Memory B cell (primary cell): Measurements from ENCODE around the gene MRAS.
"Not testable (repeated sequence)": the region's sequence is repeated elsewhere in the genome, so short reads cannot be mapped to it uniquely, and the experiment has no call there.

ENCODE experiments used
- ATAC-seq: fragments of 150-1000 bp; cut with Tn5 transposase; 2 replicates; pipeline ENCODE4 v1.10.0; 2021; ENCODE audit warnings: low read depth, mild to moderate bottlenecking, moderate library complexity
- DNase-seq, 2 donors: peaks; one replicate each; pipeline ENCODE4 v3.0.0; 2022; ENCODE audit warnings: low spot score in 2 of 2
- H3K27ac Mint-ChIP-seq: one replicate; pipeline ENCODE4 v1.8.0; 2022; ENCODE audit warnings: mild to moderate bottlenecking, moderate library complexity, mixed read lengths
- H3K27me3 Mint-ChIP-seq: one replicate; pipeline ENCODE4 v1.8.0; 2022; ENCODE audit warnings: mixed read lengths
- H3K36me3 Mint-ChIP-seq: one replicate; pipeline ENCODE4 v1.8.0; 2022; ENCODE audit warnings: mild to moderate bottlenecking, mixed read lengths
- H3K4me1 Mint-ChIP-seq: one replicate; pipeline ENCODE4 v1.8.0; 2022; ENCODE audit warnings: mixed read lengths
- H3K4me3 Mint-ChIP-seq: one replicate; pipeline ENCODE4 v1.8.0; 2022; ENCODE audit warnings: mild to moderate bottlenecking, moderate library complexity, mixed read lengths
- H3K9me3 Mint-ChIP-seq: one replicate; pipeline ENCODE4 v1.8.0; 2022; ENCODE audit warnings: mixed read lengths

Gene MRAS

GRCh38 chr3:138418601-138419206 is 70.3 kb downstream of the MRAS start:
- peaks cover 6% of the 10 kb centered on the region for H3K27me3 Mint-ChIP-seq

GRCh38 chr3:138423316-138423715 is 74.9 kb downstream of the MRAS start:
- peaks cover 2% of the 10 kb centered on the region for H3K36me3 Mint-ChIP-seq
- DNase-seq (no peak), ATAC-seq (no peak)
- no peaks in the 10 kb centered on the region for H3K4me1 Mint-ChIP-seq
- H3K27ac Mint-ChIP-seq, result no peak overlapping the region
- no peak overlapping the region for H3K4me3 Mint-ChIP-seq
- peaks cover 5% of the 10 kb centered on the region for H3K27me3 Mint-ChIP-seq
- H3K9me3 Mint-ChIP-seq, result peaks cover 1% of the 10 kb centered on the region

More at GRCh38 chr3:138418601-138419206, 70.3 kb downstream of the MRAS start:
- Mint-ChIP-seq H3K4me1 (no peaks in the 10 kb centered on the region), H3K9me3 (peaks cover 1% of the 10 kb centered on the region), H3K27ac (no peak overlapping the region), H3K36me3 (peaks cover 2% of the 10 kb centered on the region), H3K4me3 (no peak overlapping the region)
- no peak for ATAC-seq
- no peak for DNase-seq

- Mint-ChIP-seq H3K27me3 (peaks cover 5% of the 10 kb centered on the region), H3K36me3 (peaks cover 2% of the 10 kb centered on the region), H3K27ac (no peak overlapping the region), H3K4me1 (no peaks in the 10 kb centered on the region), H3K4me3 (no peak overlapping the region), H3K9me3 (peaks cover 1% of the 10 kb centered on the region)
- no peak for DNase-seq
- no peak for ATAC-seq
These were observed 75.9 kb downstream of the MRAS start for GRCh38 chr3:138424323-138424722.

DNA sequence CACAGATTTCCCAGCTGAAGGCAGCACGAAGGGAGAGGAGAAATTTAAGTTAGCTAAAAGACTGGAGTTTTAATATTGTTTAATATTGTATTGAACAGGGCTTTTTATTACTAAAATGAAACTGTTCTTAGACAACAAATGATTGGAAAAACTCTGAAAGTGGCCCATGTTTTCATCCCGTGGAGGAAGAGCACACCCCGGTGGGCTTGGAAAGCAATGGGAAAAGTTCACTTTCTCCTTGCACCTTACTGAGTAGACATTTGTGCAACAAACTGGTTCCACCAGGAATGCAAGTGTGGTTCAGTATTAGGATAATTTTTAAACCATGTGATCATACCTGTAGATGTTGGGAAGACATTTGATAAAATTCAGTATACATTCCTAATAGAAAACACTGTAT is 77.8 kb downstream of the MRAS start:
- no peak for ATAC-seq
- Mint-ChIP-seq H3K27ac (no peak overlapping the region), H3K27me3 (peaks cover 4% of the 10 kb centered on the region), H3K9me3 (peaks cover 1% of the 10 kb centered on the region), H3K4me1 (no peaks in the 10 kb centered on the region), H3K4me3 (no peak overlapping the region), H3K36me3 (peaks cover 2% of the 10 kb centered on the region)
- no peak for DNase-seq

DNA sequence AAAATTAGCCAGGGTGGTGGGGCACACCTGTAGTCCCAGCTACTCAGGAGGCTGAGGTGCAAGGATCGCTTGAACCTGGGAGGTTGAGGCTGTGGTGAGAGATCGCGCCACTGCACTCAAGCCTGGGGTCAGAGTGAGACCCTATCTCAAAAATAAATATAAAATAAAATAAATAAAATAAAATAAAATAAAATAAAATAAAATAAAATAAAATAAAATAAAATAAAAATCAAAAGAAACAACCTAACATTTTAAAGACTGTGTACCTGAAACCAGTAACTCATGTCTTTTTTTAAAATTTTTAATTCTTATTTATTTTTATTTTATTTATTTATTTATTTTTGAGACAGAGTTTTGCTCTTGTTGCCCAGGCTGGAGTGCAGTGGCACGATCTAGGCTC is 78.4 kb downstream of the MRAS start:
- not testable (repeated sequence) for ATAC-seq, H3K9me3 Mint-ChIP-seq, H3K36me3 Mint-ChIP-seq, H3K4me3 Mint-ChIP-seq, H3K27ac Mint-ChIP-seq, DNase-seq, H3K27me3 Mint-ChIP-seq, H3K4me1 Mint-ChIP-seq

- DNase-seq, result no peak
- peaks cover 3% of the 10 kb centered on the region for H3K4me1 Mint-ChIP-seq
These were observed 81.3 kb downstream of the MRAS start for GRCh38 chr3:138429665-138430064.

DNA sequence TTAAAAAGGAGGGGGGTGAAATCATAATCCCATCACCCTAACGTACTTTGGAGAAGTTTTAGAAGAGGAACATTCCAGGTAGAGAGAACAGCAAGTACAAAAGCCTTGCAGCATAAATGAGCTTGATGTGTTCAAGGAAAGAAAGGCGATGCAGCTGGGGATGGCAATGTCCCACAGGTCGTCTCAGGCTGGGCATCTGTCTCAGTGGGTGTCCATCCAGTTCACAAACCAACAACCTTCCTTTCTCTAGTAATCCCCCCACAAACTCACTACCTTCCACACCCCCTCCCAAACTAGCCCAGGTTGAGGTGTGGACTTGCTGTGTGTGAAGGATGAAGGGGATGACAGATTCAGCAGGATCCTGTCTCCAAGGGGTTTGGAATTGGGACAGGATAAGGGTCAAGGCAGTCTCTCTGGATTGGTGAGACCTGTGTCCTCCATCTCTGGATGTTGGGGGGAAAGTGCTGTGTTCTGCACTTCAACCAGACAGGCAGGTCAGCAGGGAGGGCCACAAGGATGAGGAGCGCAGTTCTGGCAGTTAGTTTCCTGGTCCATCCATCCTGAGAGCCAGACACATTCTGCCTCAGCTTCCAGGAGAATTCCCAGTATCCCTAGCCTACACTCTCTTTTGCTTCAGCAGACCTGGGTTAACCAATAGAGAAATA is 84.3 kb downstream of the MRAS start:
- no peak for DNase-seq
- Mint-ChIP-seq H3K9me3 (no peaks in the 10 kb centered on the region), H3K27ac (no peak overlapping the region), H3K4me3 (no peak overlapping the region), H3K27me3 (peaks cover 24% of the 10 kb centered on the region), H3K4me1 (peaks cover 3% of the 10 kb centered on the region), H3K36me3 (no peaks in the 10 kb centered on the region)
- no peak for ATAC-seq

More at GRCh38 chr3:138429665-138430064, 81.3 kb downstream of the MRAS start:
- H3K9me3 Mint-ChIP-seq, result no peaks in the 10 kb centered on the region
- ATAC-seq, result no peak
- H3K36me3 Mint-ChIP-seq, result no peaks in the 10 kb centered on the region
- H3K27me3 Mint-ChIP-seq, result peaks cover 12% of the 10 kb centered on the region
- H3K4me3 Mint-ChIP-seq, result no peak overlapping the region
- H3K27ac Mint-ChIP-seq, result no peak overlapping the region

GRCh38 chr3:138433892-138434275 is 85.5 kb downstream of the MRAS start:
- peaks cover 24% of the 10 kb centered on the region for H3K27me3 Mint-ChIP-seq
- no peak overlapping the region for H3K27ac Mint-ChIP-seq
- DNase-seq (no peak), ATAC-seq (no peak)
- peaks cover 3% of the 10 kb centered on the region for H3K4me1 Mint-ChIP-seq
- peak overlapping the region; percentile 37 for H3K4me3 Mint-ChIP-seq
- no peaks in the 10 kb centered on the region for H3K36me3 Mint-ChIP-seq
- no peaks in the 10 kb centered on the region for H3K9me3 Mint-ChIP-seq

GRCh38 chr3:138434276-138434874 is 86.0 kb downstream of the MRAS start, which contains the start of gene ESYT3:
Gene ESYT3, plus strand, starts transcription at chr3:138434616. Its CDS starts 183 bp downstream, at chr3:138434799.
- DNase-seq, result no peak
- H3K9me3 Mint-ChIP-seq, result no peaks in the 10 kb centered on the region
- peaks cover 3% of the 10 kb centered on the region for H3K4me1 Mint-ChIP-seq
- no peak within 1 kb of the TSS for H3K27ac Mint-ChIP-seq
- no peaks in the 10 kb centered on the region for H3K36me3 Mint-ChIP-seq
- peaks cover 25% of the 10 kb centered on the region for H3K27me3 Mint-ChIP-seq
- peak; percentile 38 for ATAC-seq
- H3K4me3 Mint-ChIP-seq, result peak within 1 kb of the TSS; percentile 59

DNA sequence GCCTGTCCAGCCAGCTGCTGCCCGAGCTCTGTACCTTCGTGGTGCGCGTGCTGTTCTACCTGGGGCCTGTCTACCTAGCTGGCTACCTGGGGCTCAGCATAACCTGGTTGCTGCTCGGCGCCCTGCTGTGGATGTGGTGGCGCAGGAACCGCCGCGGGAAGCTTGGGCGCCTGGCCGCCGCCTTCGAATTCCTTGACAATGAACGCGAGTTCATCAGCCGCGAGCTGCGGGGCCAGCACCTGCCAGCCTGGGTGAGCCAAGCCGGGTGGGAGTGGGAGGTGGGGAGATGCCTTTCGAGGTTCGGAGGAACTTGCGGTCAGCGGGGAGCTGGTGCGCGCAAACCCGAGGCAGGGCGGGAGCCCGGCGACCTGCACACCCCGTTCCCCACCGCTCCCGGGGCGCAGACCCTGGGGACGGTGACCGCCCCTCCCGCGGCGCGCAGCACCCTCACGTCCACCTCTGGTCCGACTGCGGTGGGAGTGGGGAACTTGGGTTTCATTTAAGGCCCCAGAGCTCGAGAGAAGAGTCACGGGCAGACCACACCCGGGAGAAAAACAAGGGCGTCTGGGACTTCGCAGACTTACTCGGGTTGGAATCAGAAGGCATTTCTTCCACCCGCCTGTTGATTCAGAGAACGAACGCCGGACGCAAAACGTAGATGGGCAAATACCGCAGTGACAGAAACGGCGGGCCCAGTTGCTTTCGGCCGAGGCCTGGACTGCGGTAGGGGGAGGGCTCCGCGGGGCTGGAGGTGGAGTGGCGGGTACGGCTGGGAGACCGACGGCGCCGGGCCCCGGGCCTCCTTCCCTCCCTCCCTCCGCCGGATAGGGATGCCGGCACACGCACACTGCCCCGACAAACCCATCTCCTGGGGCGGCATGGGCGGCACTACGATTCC is 86.7 kb downstream of the MRAS start:
- peak overlapping the region; percentile 8 for H3K4me3 Mint-ChIP-seq
- H3K36me3 Mint-ChIP-seq, result no peaks in the 10 kb centered on the region
- no peak for DNase-seq
- no peaks in the 10 kb centered on the region for H3K9me3 Mint-ChIP-seq
- H3K27ac Mint-ChIP-seq, result no peak overlapping the region
- peaks cover 3% of the 10 kb centered on the region for H3K4me1 Mint-ChIP-seq
- no peak for ATAC-seq
- H3K27me3 Mint-ChIP-seq, result peaks cover 29% of the 10 kb centered on the region

GRCh38 chr3:138435840-138436239 is 87.5 kb downstream of the MRAS start:
- H3K9me3 Mint-ChIP-seq, result no peaks in the 10 kb centered on the region
- DNase-seq (no peak), ATAC-seq (no peak)
- peaks cover 29% of the 10 kb centered on the region for H3K27me3 Mint-ChIP-seq
- no peaks in the 10 kb centered on the region for H3K36me3 Mint-ChIP-seq
- H3K4me3 Mint-ChIP-seq, result peak overlapping the region; percentile 8
- no peak overlapping the region for H3K27ac Mint-ChIP-seq
- H3K4me1 Mint-ChIP-seq, result peaks cover 3% of the 10 kb centered on the region

DNA sequence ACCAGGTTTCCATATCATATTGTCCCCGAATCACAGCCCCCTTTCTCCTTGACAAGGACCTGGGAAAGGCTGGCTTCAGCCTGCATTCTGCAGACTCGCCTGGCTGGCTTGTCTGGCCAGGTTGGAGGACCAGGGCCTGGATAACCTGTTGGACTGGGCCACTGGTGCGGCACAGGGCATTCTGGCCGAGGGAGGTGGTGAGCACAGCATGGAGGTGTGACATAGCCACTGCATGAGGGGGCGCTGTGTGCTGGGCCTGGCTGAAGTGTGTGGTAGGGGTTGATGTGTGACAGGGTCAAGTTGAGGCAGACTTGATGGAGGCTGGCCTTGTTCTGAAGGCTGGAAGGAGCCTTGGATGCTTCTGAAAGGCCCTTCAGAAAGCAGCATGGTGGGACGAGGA is 88.9 kb downstream of the MRAS start:
- Mint-ChIP-seq H3K27ac (no peak overlapping the region), H3K36me3 (no peaks in the 10 kb centered on the region), H3K27me3 (peaks cover 23% of the 10 kb centered on the region), H3K4me1 (peaks cover 3% of the 10 kb centered on the region), H3K9me3 (no peaks in the 10 kb centered on the region), H3K4me3 (no peak overlapping the region)
- no peak for ATAC-seq
- no peak for DNase-seq

GRCh38 chr3:138438896-138439295 is 90.5 kb downstream of the MRAS start:
- Mint-ChIP-seq H3K36me3 (no peaks in the 10 kb centered on the region), H3K27ac (no peak overlapping the region), H3K27me3 (peaks cover 20% of the 10 kb centered on the region), H3K4me1 (peaks cover 1% of the 10 kb centered on the region), H3K9me3 (no peaks in the 10 kb centered on the region), H3K4me3 (no peak overlapping the region)
- no peak for DNase-seq
- no peak for ATAC-seq

DNA sequence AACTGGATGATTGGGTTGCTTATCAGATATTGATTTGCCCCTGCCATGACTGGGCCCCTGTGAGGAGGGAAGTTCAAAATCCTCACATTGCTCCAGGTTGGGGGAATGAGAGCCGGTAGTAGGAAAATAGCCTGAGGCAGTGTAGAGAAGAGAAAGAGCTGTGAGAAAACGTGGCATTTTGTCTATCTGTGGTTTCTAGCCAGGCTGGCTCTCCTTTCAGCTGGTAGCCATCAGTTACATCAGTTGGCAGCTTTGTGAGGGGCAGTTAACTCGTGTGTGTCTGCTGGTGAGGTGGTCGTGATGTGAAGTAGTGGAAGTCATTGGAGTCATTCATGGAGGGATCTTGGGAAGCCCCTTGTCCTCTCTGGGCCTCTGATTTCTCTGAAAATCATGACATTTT is 91.3 kb downstream of the MRAS start:
- DNase-seq (no peak), ATAC-seq (no peak)
- Mint-ChIP-seq H3K9me3 (no peaks in the 10 kb centered on the region), H3K36me3 (no peaks in the 10 kb centered on the region), H3K4me3 (no peak overlapping the region), H3K27ac (no peak overlapping the region), H3K27me3 (peaks cover 20% of the 10 kb centered on the region), H3K4me1 (no peaks in the 10 kb centered on the region)
